C4-2B (cell line): ENCODE data around the gene FBXL20.
"Not testable (repeated sequence)": the region's sequence is repeated elsewhere in the genome, so short reads cannot be mapped to it uniquely, and the experiment has no call there.

ENCODE experiments used
- CTCF ChIP-seq: fragments of 450-650 bp; conservative IDR thresholded peaks from 2 replicates; pipeline ENCODE4 v1.5.1; 2017; ENCODE audit warnings: mild to moderate bottlenecking
- ZFX ChIP-seq: fragments of 450-650 bp; IDR thresholded peaks from 2 replicates; pipeline ENCODE4 v1.6.1; 2017

GRCh38 chr17:39286513-39286912 lies 114.9 kb downstream of the FBXL20 start:
- not testable (repeated sequence) for TF ChIP-seq CTCF, ZFX
